HG02571 (cell line): ENCODE data around the gene DPP6.
"Not testable (repeated sequence)": the region's sequence is repeated elsewhere in the genome, so short reads cannot be mapped to it uniquely, and the experiment has no call there.

ENCODE experiments used
- ATAC-seq: cut with Tn5 transposase; IDR thresholded peaks from one replicate; pipeline ENCODE4 v1.9.1; 2021; ENCODE audit warnings: mild to moderate bottlenecking, moderate library complexity; ENCODE audit not compliant: unreplicated experiment

Gene DPP6

DNA sequence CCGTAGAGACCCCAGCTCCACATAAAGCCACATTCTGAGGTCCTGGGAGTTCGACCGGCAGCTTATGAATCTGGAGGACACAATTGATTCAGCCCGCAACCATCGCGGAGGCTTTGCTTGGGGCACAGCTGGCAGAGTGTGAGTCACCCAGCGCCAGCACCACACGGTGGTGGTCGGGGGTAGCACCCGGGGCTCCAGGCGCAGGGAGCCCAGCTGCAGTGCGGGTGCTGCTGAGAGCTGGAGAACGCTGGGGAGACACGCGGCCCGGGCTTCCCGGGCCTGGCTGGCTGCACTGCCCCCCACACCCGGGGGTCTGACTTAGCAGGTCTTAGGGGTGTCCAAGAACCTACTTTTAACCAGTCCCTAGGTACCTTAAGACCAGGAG is 862.8 kb downstream of the DPP6 start:
- ATAC-seq, result no peak

DNA sequence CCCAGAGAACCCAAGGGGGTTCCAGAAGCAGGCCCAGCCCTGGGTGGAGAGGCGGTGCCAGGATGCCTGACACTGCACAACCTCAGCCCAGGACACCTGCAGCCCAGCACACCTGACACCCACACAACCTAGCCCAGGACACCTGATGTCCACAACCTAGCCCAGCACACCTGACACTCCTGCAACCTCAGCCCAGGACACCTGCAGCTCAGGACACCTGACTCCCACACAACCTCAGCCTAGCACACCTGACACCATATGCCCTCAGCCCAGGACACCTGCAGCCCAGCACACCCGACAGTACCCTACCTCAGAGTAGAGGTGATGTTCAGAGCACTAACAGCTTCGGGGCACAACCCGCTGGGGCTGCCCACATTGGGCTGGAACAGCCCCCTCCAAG is 863.4 kb downstream of the DPP6 start:
- no peak for ATAC-seq

- no peak for ATAC-seq
Measured at GRCh38 chr7:154916381-154916780, 864.2 kb downstream of the DPP6 start.

DNA sequence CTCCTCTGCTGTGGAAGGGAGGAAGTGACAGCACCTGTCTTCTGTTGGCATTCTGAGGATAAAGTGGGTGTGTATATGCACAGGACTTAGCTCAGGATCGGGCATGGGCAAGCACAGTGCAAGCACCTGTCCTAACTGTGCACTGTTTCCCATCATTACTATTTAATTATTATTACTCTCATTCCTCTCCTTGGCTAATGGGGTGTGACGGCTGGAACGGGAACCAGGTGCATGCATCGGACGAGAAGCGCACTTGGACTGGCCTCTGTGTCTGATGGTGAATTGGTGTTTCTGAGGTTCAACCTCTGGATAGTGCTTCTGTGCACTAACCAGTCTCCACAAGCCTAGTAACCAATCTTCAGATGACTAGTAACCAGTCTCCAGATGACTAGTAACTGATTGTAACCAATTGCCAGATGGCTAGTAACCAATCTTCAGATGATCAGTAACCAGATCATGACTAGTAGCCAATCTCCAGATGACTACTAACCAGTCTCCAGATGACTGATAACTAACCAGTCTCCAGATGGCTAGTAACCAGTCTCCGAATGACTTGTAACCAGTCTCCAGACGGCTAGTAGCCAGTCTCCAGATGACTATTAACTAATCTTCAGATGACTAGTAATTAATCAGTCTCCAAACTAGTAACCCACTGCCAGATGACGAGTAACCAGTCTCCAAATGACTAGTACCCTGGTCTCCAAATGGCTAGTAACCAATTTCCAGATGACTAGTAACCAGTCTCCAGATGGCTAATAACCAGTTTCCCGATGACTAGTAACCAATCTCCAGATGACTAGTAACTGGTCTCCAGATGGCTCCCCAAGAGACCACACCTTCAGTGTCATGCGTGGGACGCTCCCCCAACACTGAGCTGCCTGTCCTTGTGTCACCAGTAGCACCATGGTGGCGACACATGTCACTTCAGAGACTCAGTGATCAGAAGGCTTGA is 864.9 kb downstream of the DPP6 start:
- ATAC-seq, result no peak

- ATAC-seq, result no peak
Measured at GRCh38 chr7:154917808-154918160, 865.6 kb downstream of the DPP6 start.

DNA sequence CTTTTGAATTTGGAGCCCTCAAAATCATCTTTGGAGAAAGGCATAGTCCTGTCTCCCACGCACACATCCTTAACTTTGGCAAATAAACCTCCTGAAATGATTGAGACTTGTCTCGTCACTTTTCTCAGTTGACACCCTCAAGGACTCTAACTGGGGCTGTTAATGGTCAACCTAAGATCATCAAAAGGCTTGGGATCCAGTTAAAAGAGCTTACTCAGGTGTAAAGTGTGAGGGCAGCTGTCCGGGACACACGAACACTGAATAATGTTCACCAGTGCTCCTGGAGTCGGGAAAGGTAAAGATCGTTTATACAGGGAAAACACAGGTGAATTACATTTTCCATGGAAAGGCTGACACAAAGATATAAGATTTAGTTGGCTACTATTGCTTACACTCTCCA is 866.1 kb downstream of the DPP6 start:
- no peak for ATAC-seq

DNA sequence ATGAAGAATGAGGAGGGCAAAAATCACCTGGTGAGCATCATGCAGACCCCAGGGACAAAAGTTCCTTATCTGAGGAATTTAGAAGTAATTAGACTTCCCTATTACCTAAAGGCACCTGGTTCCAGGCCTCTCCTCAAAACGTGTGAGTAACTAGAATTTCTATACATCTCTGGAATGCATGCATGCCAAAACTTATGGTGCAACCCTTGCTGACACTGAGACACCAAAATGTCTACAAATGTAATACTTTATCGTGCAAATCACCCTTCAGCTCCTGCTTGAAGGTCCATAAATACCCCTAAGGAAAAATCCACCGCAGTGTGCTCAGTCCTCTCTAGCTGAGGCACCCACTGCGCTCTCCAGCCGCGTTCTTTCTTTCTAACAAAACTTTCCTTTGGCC is 866.5 kb downstream of the DPP6 start:
- ATAC-seq, result no peak

GRCh38 chr7:154919344-154920225 is 867.4 kb downstream of the DPP6 start:
- no peak for ATAC-seq

DNA sequence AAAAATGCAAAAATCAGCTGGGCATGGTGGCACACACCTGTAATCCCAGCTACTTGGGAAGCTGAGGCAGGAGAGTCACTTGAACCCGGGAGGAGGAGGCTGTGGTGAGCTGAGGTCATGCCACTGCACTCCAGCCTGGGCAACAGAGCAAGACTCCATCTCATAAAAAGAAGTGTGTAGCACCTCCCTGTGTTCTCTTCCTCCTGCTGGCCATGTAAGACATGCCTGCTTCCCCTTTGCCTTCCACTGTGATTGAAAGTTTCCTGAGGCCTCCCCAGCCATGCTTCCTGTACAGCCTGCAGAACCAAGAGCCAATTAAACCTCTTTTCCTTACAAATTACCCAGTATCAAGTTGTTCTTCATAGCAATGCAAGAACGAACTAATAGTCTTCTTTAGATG is 870.3 kb downstream of the DPP6 start:
- not testable (repeated sequence) for ATAC-seq

DNA sequence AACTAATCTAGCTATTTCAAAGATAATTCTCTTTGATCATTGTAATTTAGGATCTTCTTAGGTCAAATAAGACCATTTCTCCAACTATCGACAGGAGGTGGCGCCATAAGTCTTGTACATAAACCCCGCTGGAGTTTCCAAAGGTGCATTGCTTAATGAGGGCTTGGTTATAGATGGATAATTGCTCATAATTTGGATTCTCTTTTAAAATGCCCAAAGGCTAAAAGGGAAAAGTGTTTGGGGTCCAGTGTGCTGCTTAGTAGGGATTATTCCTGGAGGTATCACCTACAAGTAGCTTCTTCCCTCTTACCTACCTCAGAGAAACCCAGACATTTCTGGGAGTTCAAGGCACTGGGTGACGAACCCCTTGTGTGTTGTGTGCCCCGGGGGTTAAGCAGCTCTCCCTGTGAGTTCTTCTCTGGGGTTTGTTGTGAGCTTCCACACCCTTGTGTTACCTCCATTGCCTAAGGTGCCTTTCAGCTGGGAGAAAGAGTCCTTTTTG is 875.5 kb downstream of the DPP6 start:
- ATAC-seq, result peak; percentile 52

GRCh38 chr7:154928136-154929005 is 876.2 kb downstream of the DPP6 start:
- peak; percentile 75 for ATAC-seq

DNA sequence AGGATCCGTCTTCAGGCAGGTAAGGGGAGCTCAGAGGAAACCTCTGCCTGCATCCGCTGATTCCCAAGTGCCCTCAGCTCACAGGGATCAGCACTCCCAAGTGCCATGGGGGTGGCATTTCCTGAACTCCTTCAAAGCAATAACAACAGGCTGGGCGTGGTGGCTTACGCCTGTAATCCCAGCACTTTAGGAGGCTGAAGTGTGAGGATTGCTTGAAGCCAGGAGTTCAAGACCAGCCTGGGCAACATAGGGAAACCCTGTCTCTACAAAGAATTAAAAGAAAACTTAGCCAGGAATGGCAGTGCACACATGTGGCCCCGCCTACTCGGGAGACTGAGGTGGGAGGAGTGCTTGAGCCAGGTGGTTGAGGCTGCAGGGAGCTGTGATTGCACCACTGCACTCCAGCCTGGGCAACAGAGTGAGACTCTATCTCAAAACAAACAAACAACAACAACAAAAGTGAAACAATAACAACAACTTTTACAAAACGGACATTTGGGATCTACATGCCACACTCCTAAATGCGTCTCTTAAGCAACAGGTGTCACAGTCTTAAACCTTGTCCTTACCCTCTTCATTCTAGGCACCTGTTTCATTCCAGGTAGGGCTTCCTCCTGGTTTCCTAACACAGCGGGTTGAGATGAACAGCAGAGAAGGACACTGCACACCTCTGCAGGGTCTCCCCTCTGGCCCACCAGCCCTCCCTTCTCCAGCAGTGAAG is 877.0 kb downstream of the DPP6 start:
- no peak for ATAC-seq

GRCh38 chr7:154931906-154932305 is 879.7 kb downstream of the DPP6 start:
- ATAC-seq, result no peak

GRCh38 chr7:154934353-154934952 is 882.3 kb downstream of the DPP6 start:
- ATAC-seq, result not testable (repeated sequence)

- ATAC-seq, result no peak
Measured at GRCh38 chr7:154937837-154938236, 885.6 kb downstream of the DPP6 start.

- ATAC-seq, result no peak
Measured at GRCh38 chr7:154942691-154943090, 890.5 kb downstream of the DPP6 start.
